ENCODE measurements around the gene TMEM59L.

TMEM59L gene

DNA sequence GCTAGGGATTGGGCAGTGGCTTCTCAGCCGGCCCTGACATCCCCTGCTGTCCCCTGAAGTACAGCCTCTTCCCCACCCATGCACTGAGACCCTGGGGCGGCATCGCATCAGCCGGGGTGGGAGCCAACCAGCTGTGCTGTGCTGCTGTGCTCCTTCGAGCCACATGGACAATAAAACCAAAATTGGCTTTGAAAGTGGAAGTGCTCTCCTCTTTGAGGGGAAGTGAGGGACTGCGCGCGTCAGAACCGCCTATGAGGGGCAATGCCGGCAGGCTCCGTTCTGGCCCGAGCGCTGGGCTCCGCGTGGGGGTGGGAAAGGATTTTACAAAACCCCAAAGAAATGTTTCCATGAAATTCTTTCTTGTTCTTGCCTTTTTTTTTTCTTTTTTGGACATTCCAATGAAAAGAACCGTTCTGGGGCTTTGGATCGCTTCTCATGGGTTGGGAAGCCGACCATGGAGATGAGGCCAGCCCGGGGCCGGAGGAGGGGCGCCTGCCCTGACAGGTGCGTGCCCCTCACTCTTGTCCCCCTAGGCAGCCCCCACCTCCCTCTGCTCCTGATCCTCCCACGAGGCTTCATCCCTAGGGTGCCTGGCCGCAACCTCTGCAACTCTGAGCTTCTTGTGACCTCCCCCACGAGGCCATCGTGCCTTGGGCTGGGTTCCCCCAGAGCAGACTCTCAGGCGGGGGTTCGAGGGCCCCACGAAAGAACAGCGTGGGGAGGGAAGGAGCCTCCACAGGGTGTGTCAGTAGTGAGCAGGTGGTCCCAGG, 46.8 kb downstream of the TMEM59L start:
- Histone ChIP-seq H3K4me1 (ENCODE audit: control insufficient read depth, low read length) (peaks cover 14% of the 10 kb centered on the region), H3K9me3 (ENCODE audit: control insufficient read depth, insufficient read depth, low read length) (no peaks in the 10 kb centered on the region), H3K4me3 (ENCODE audit: low read length) (no peak overlapping the region), H3K4me2 (ENCODE audit: low read length) (peak overlapping the region; percentile 31), H3K27ac (ENCODE audit: low read depth, low read length) (no peak overlapping the region), H3K9me2 (replicated peaks; ENCODE audit: control insufficient read depth, low read length) (no peaks in the 10 kb centered on the region), H3K79me2 (ENCODE audit: control insufficient read depth, low read length) (peaks cover 2% of the 10 kb centered on the region; the same call in 1 of the 2 replicates), H3F3A (ENCODE audit: control insufficient read depth, insufficient read depth) (no peaks in the 10 kb centered on the region), H3K36me3 (ENCODE audit: control insufficient read depth, low read length) (no peaks in the 10 kb centered on the region), H4K20me1 (ENCODE audit: control insufficient read depth, insufficient read depth, low read depth, low read length) (0 out of 2 replicates have a peak, but pooled peaks cover 3% of the 10 kb centered on the region), H3K27me3 (ENCODE audit: control insufficient read depth, low read length) (peaks cover 5% of the 10 kb centered on the region; the same call in 1 of the 2 replicates)
- no peak for TF ChIP-seq EZH2phosphoT487 (IDR thresholded peaks at IDR 0.05; ENCODE audit: borderline replicate concordance, low read length)
- TF ChIP-seq CTCF (IDR thresholded peaks at IDR 0.05; ENCODE audit: low read depth, low read length, poor library complexity, severe bottlenecking) = no peak

GRCh38 chr19:18660051-18660910, 47.6 kb downstream of the TMEM59L start:
- Histone ChIP-seq H3K9me2 (replicated peaks; ENCODE audit: control insufficient read depth, low read length) (no peaks in the 10 kb centered on the region), H3K36me3 (ENCODE audit: control insufficient read depth, low read length) (no peaks in the 10 kb centered on the region), H3K4me3 (ENCODE audit: low read length) (no peak overlapping the region), H4K20me1 (ENCODE audit: control insufficient read depth, insufficient read depth, low read depth, low read length) (0 out of 2 replicates have a peak, but pooled peaks cover 3% of the 10 kb centered on the region), H3K79me2 (ENCODE audit: control insufficient read depth, low read length) (peaks cover 2% of the 10 kb centered on the region; the same call in 1 of the 2 replicates), H3K4me1 (ENCODE audit: control insufficient read depth, low read length) (peaks cover 14% of the 10 kb centered on the region), H3K9me3 (ENCODE audit: control insufficient read depth, insufficient read depth, low read length) (no peaks in the 10 kb centered on the region), H3F3A (ENCODE audit: control insufficient read depth, insufficient read depth) (no peaks in the 10 kb centered on the region), H3K27me3 (ENCODE audit: control insufficient read depth, low read length) (peaks cover 5% of the 10 kb centered on the region; the same call in 1 of the 2 replicates), H3K4me2 (ENCODE audit: low read length) (no peak overlapping the region), H3K27ac (ENCODE audit: low read depth, low read length) (no peak overlapping the region)
- TF ChIP-seq CTCF (IDR thresholded peaks at IDR 0.05; ENCODE audit: low read depth, low read length, poor library complexity, severe bottlenecking) (no peak), EZH2phosphoT487 (IDR thresholded peaks at IDR 0.05; ENCODE audit: borderline replicate concordance, low read length) (no peak)

- no peak overlapping the region for H3K4me2 ChIP-seq (ENCODE audit: low read length)
- H4K20me1 ChIP-seq (ENCODE audit: control insufficient read depth, insufficient read depth, low read depth, low read length) = 0 out of 2 replicates have a peak, but pooled peaks cover 3% of the 10 kb centered on the region
- no peak overlapping the region for H3K27ac ChIP-seq (ENCODE audit: low read depth, low read length)
- H3K9me3 ChIP-seq (ENCODE audit: control insufficient read depth, insufficient read depth, low read length) = no peaks in the 10 kb centered on the region
- H3K4me1 ChIP-seq (ENCODE audit: control insufficient read depth, low read length) = peaks cover 14% of the 10 kb centered on the region
- peaks cover 5% of the 10 kb centered on the region; the same call in 1 of the 2 replicates for H3K27me3 ChIP-seq (ENCODE audit: control insufficient read depth, low read length)
- H3K79me2 ChIP-seq (ENCODE audit: control insufficient read depth, low read length) = peaks cover 2% of the 10 kb centered on the region; the same call in 1 of the 2 replicates
- no peaks in the 10 kb centered on the region for H3K9me2 ChIP-seq (replicated peaks; ENCODE audit: control insufficient read depth, low read length)
- H3K4me3 ChIP-seq (ENCODE audit: low read length) = no peak overlapping the region
- no peaks in the 10 kb centered on the region for H3F3A ChIP-seq (ENCODE audit: control insufficient read depth, insufficient read depth)
- TF ChIP-seq CTCF (IDR thresholded peaks at IDR 0.05; ENCODE audit: low read depth, low read length, poor library complexity, severe bottlenecking) = no peak
- no peak for TF ChIP-seq EZH2phosphoT487 (IDR thresholded peaks at IDR 0.05; ENCODE audit: borderline replicate concordance, low read length)
- H3K36me3 ChIP-seq (ENCODE audit: control insufficient read depth, low read length) = no peaks in the 10 kb centered on the region
Measured at GRCh38 chr19:18660939-18661670, 48.4 kb downstream of the TMEM59L start.
